OCI-LY7 (cell line): ENCODE measurements around the gene CELF2. TPM values are rescaled to one million over a fixed set of nuclear protein-coding genes. Genes with fewer than 3 reads are reported as not detected.

ENCODE experiments used
- BruUV-seq: library from RNA; stranded (reverse); fragments of 400-500 nt; replicated peaks from 2 replicates; lab custom pipeline; 2021; lab: Mats Ljungman, UMichigan
- CTCF ChIA-PET: fragments of 300-600 bp; sonication (Branson Sonifier 250); formaldehyde crosslinking; loops from one replicate; lab custom pipeline; 2022; ENCODE audit warnings: antibody characterized with exemption; ENCODE audit not compliant: unreplicated experiment; lab: Charles Lee
- POLR2A ChIA-PET: fragments of 300-600 bp; sonication (Branson Sonifier 250); formaldehyde crosslinking; loops from one replicate; lab custom pipeline; 2022; ENCODE audit warnings: antibody characterized with exemption; lab: Charles Lee
- DNase-seq: peaks from one replicate; pipeline ENCODE4 v3.0.0-alpha.2; 2015; ENCODE audit warnings: low spot score
- H2AFZ ChIP-seq: fragments of 200-600 bp; sonication (generic), shearing (Covaris generic); 2 replicates; pipeline ENCODE4 v1.6.1; 2014; ENCODE audit warnings: mild to moderate bottlenecking, antibody characterized with exemption, low read length, moderate library complexity
- H3K27ac ChIP-seq: fragments of 200-600 bp; sonication (generic); 2 replicates; pipeline ENCODE4 v1.5.1; 2014; ENCODE audit warnings: mixed run types, low read depth, mild to moderate bottlenecking, moderate library complexity, low read length, inconsistent platforms; ENCODE audit not compliant: poor library complexity, severe bottlenecking
- H3K36me3 ChIP-seq: fragments of 200-600 bp; sonication (generic); 2 replicates; pipeline ENCODE4 v1.6.1; 2014; ENCODE audit warnings: mild to moderate bottlenecking, antibody characterized with exemption, low read length, moderate library complexity, mixed read lengths; ENCODE audit not compliant: insufficient read depth
- H3K4me1 ChIP-seq: fragments of 200-600 bp; sonication (generic); 2 replicates; pipeline ENCODE4 v1.5.1; 2014; ENCODE audit warnings: mild to moderate bottlenecking, low read length; ENCODE audit not compliant: insufficient read depth, poor library complexity, severe bottlenecking
- H3K4me2 ChIP-seq: fragments of 200-600 bp; sonication (generic); 2 replicates; pipeline ENCODE4 v1.6.1; 2014; ENCODE audit warnings: mild to moderate bottlenecking, low read length
- H3K4me3 ChIP-seq: fragments of 200-600 bp; sonication (generic); 2 replicates; pipeline ENCODE4 v1.5.1; 2014; ENCODE audit warnings: mild to moderate bottlenecking, low read depth, low read length; ENCODE audit not compliant: poor library complexity, severe bottlenecking
- H3K79me2 ChIP-seq: fragments of 200-600 bp; sonication (generic); 2 replicates; pipeline ENCODE4 v1.6.1; 2016; ENCODE audit warnings: low read depth, mild to moderate bottlenecking, low read length, moderate library complexity, mixed read lengths; ENCODE audit not compliant: insufficient read depth
- H3K9me2 ChIP-seq: fragments of 200-600 bp; sonication (generic); 2 replicates; pipeline ENCODE4 v1.6.1; 2016; ENCODE audit warnings: mild to moderate bottlenecking, low read length, mixed read lengths; ENCODE audit not compliant: insufficient read depth
- H3K9me3 ChIP-seq: fragments of 200-600 bp; sonication (generic); 2 replicates; pipeline ENCODE4 v1.6.1; 2014; ENCODE audit warnings: mild to moderate bottlenecking, mixed run types, low read length, mixed read lengths
- H4K20me1 ChIP-seq: fragments of 200-600 bp; sonication (generic); 2 replicates; pipeline ENCODE4 v1.6.1; 2014; ENCODE audit warnings: mild to moderate bottlenecking, antibody characterized with exemption, low read length, moderate library complexity, mixed read lengths; ENCODE audit not compliant: insufficient read depth
- EZH2phosphoT487 ChIP-seq: fragments of 200-600 bp; sonication (generic); IDR thresholded peaks from 2 replicates; pipeline ENCODE4 v1.6.1; 2018; ENCODE audit warnings: low read depth, borderline replicate concordance, mild to moderate bottlenecking, mixed run types, antibody characterized with exemption, low read length, moderate library complexity, mixed read lengths
- intact Hi-C: fragments of 100-400 bp; cut with micrococcal nuclease; formaldehyde crosslinking; loops from one replicate; pipeline ENCODE4 v1.10.0; 2022; ENCODE audit not compliant: unreplicated experiment
- total RNA-seq, 2 experiments: library from RNA; depleted of rRNA in 1 of 2; stranded (reverse); fragments of >200 nt in 1 of 2; shearing (Covaris generic) in 1 of 2; gene quantifications; 2 replicates each; pipeline ENCODE4 v1.2.3, GENCODE V29; 2014 to 2022
- TF ChIP-seq, protein P1 (sequence below): fragments of 200-600 bp; sonication (generic); conservative IDR thresholded peaks from 2 replicates; pipeline ENCODE4 v1.5.1; 2014; ENCODE audit warnings: mild to moderate bottlenecking, antibody characterized with exemption, low read length, moderate library complexity, mixed read lengths

CELF2 gene
- total RNA-seq, 2 experiments from 2014 or later = 5.4 to 19.1 TPM

DNA sequence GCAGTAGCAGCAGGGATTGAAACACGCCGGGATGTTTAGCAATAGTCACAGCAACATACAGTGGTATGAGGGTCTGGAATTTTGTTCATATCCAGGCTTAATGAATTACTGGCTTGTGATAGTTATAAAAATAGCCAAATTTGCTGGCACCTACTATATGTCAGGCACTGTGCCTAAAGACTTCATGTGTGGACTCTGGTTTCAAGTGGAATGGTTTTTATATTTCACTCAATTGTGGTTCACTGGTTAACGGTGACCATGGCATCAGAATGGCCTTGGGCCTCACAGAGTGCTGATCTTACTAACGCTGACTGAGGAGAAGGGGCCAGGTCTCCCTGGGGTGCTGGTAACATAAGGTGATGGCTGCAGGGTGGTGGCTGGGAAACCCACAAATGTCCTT, 55.7 kb downstream of the CELF2 start:
- no peaks in the 10 kb centered on the region for H4K20me1 ChIP-seq
- H3K79me2 ChIP-seq = no peaks in the 10 kb centered on the region
- DNase-seq = no peak
- no peaks in the 10 kb centered on the region for H3K9me3 ChIP-seq
- no TSS peak for BruUV-seq
- H3K27ac ChIP-seq = no peak overlapping the region
- intact Hi-C loops = loop anchor here (10.0 kb wide), 1 partner anchor 61 kb away; no protein-coding TSS in a partner anchor
- TF ChIP-seq, protein P1, sequence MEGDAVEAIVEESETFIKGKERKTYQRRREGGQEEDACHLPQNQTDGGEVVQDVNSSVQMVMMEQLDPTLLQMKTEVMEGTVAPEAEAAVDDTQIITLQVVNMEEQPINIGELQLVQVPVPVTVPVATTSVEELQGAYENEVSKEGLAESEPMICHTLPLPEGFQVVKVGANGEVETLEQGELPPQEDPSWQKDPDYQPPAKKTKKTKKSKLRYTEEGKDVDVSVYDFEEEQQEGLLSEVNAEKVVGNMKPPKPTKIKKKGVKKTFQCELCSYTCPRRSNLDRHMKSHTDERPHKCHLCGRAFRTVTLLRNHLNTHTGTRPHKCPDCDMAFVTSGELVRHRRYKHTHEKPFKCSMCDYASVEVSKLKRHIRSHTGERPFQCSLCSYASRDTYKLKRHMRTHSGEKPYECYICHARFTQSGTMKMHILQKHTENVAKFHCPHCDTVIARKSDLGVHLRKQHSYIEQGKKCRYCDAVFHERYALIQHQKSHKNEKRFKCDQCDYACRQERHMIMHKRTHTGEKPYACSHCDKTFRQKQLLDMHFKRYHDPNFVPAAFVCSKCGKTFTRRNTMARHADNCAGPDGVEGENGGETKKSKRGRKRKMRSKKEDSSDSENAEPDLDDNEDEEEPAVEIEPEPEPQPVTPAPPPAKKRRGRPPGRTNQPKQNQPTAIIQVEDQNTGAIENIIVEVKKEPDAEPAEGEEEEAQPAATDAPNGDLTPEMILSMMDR = no peak
- no peak for TF ChIP-seq EZH2phosphoT487
- POLR2A ChIA-PET = no interaction called here
- no peaks in the 10 kb centered on the region for H3K4me1 ChIP-seq
- no peak overlapping the region for H2AFZ ChIP-seq
- H3K36me3 ChIP-seq = no peaks in the 10 kb centered on the region
- no peak overlapping the region for H3K4me2 ChIP-seq
- H3K4me3 ChIP-seq = no peak overlapping the region
- H3K9me2 ChIP-seq = no peaks in the 10 kb centered on the region
- CTCF ChIA-PET = no interaction called here

DNA sequence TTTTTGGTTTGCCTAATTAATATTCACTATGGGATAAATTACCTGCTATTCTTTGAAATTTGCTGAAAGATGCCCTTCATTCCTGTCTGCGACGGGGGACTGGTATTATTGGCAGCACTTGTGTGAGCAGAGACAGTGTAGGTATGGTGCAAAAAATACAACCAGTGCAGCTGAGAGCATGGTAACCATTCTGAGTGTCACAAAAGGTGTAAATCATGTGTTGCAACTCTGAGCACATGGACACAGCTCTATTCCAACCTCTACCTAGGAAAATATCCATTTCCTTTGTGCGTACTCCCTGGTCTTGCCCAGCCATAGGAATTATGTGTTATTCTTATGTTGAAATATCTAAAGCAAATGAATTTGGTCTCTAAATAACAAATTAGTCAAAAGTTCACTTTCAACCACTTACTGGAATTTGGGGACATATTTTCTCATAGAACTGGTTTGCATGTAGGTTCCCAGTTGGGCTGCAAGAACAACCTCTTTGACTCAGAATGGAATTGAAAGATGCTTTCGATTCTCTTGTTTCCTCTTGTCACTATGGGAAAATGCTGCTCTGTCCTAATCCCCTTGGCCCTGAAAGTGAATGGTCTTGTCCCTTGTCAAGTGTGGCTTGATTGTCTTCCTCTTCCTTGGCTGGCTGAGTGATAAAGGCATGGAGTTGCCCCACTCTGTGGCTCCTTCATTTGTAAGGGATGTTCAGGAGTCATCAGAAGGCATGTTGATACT, 57.0 kb downstream of the CELF2 start:
- intact Hi-C loops = loop anchor here (10.0 kb wide), 1 partner anchor 60 kb away; no protein-coding TSS in a partner anchor
- no peak for DNase-seq
- Histone ChIP-seq H3K4me1 (no peaks in the 10 kb centered on the region), H3K4me3 (no peak overlapping the region), H3K9me3 (no peaks in the 10 kb centered on the region), H3K4me2 (no peak overlapping the region), H3K27ac (no peak overlapping the region), H4K20me1 (no peaks in the 10 kb centered on the region), H3K79me2 (no peaks in the 10 kb centered on the region), H2AFZ (no peak overlapping the region), H3K9me2 (no peaks in the 10 kb centered on the region), H3K36me3 (no peaks in the 10 kb centered on the region)
- CTCF ChIA-PET = no interaction called here
- TF ChIP-seq EZH2phosphoT487 = no peak
- TF ChIP-seq, protein P1 = no peak
- POLR2A ChIA-PET = no interaction called here
- no TSS peak for BruUV-seq

DNA sequence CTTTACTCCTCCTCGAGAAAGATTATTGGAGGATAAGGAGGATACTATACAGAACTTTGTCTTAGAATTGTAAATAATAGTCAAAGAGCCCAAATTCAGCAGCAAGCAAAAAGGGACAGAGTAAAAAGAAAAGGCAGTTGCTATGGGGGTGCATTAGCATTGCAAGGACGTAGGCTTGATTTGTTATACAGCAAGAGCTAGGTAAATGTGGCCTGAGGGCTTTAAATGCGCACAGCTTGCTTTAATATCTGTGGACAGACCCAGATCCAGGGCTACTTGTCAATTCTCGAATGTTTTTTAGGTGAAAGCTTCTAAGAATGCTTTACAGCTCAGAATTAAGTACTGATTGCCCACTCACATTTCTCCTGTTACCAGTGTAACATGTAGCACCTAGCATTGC, 58.5 kb downstream of the CELF2 start:
- ChIA-PET POLR2A (interaction anchor here (0.5 kb wide), 1 partner anchor 19 kb away, joined by 4 read pairs; no protein-coding TSS in a partner anchor), CTCF (no interaction called here)
- H3K36me3 ChIP-seq = no peaks in the 10 kb centered on the region
- no peaks in the 10 kb centered on the region for H4K20me1 ChIP-seq
- TF ChIP-seq EZH2phosphoT487 = no peak
- no TSS peak for BruUV-seq
- H3K27ac ChIP-seq = no peak overlapping the region
- H3K79me2 ChIP-seq = no peaks in the 10 kb centered on the region
- no peaks in the 10 kb centered on the region for H3K4me1 ChIP-seq
- no peaks in the 10 kb centered on the region for H3K9me3 ChIP-seq
- DNase-seq = no peak
- H2AFZ ChIP-seq = no peak overlapping the region
- intact Hi-C loops = loop anchor here (10.0 kb wide), 1 partner anchor 59 kb away; no protein-coding TSS in a partner anchor
- H3K9me2 ChIP-seq = no peaks in the 10 kb centered on the region
- no peak overlapping the region for H3K4me3 ChIP-seq
- no peak overlapping the region for H3K4me2 ChIP-seq
